ENCODE results near the gene UCK2.

Gene UCK2

GRCh38 chr1:165833358-165833757 is 5.9 kb downstream of the UCK2 start:
- DNase-seq (ENCODE audit: low read depth in 3 of 3, low spot score in 1 of 3): no peak

- DNase-seq (ENCODE audit: low read depth in 3 of 3, low spot score in 1 of 3): no peak
These were observed 6.8 kb downstream of the UCK2 start for GRCh38 chr1:165834229-165834628.

GRCh38 chr1:165834881-165835280 is 7.5 kb downstream of the UCK2 start:
- DNase-seq (ENCODE audit: low read depth in 3 of 3, low spot score in 1 of 3): no peak

- DNase-seq (ENCODE audit: low read depth in 3 of 3, low spot score in 1 of 3): no peak
These were observed 9.5 kb downstream of the UCK2 start for GRCh38 chr1:165836664-165837482.

- no peak for DNase-seq (ENCODE audit: low read depth in 3 of 3, low spot score in 1 of 3)
These were observed 10.5 kb downstream of the UCK2 start for GRCh38 chr1:165837838-165838364.

GRCh38 chr1:165840423-165840822 is 13.0 kb downstream of the UCK2 start:
- DNase-seq (ENCODE audit: low read depth in 3 of 3, low spot score in 1 of 3): no peak

- DNase-seq (ENCODE audit: low read depth in 3 of 3, low spot score in 1 of 3): no peak
These were observed 14.2 kb downstream of the UCK2 start for GRCh38 chr1:165841582-165842017.

GRCh38 chr1:165842023-165842670 is 14.7 kb downstream of the UCK2 start:
- no peak for DNase-seq (ENCODE audit: low read depth in 3 of 3, low spot score in 1 of 3)

GRCh38 chr1:165842671-165843129 is 15.3 kb downstream of the UCK2 start:
- no peak for DNase-seq (ENCODE audit: low read depth in 3 of 3, low spot score in 1 of 3)

- DNase-seq (ENCODE audit: low read depth in 3 of 3, low spot score in 1 of 3): no peak
These were observed 15.9 kb downstream of the UCK2 start for GRCh38 chr1:165843304-165843703.

- no peak for DNase-seq (ENCODE audit: low read depth in 3 of 3, low spot score in 1 of 3)
These were observed 16.8 kb downstream of the UCK2 start for GRCh38 chr1:165844114-165844798.

GRCh38 chr1:165844933-165845332 is 17.5 kb downstream of the UCK2 start:
- no peak for DNase-seq (ENCODE audit: low read depth in 3 of 3, low spot score in 1 of 3)

GRCh38 chr1:165845569-165845968 is 18.2 kb downstream of the UCK2 start:
- DNase-seq (ENCODE audit: low read depth in 3 of 3, low spot score in 1 of 3): no peak

- DNase-seq (ENCODE audit: low read depth in 3 of 3, low spot score in 1 of 3): no peak
These were observed 18.8 kb downstream of the UCK2 start for GRCh38 chr1:165845992-165846748.

- no peak for DNase-seq (ENCODE audit: low read depth in 3 of 3, low spot score in 1 of 3)
These were observed 20.1 kb downstream of the UCK2 start for GRCh38 chr1:165847486-165847885.

- no peak for DNase-seq (ENCODE audit: low read depth in 3 of 3, low spot score in 1 of 3)
These were observed 22.1 kb downstream of the UCK2 start for GRCh38 chr1:165849353-165850133.

GRCh38 chr1:165851034-165851658 is 23.7 kb downstream of the UCK2 start:
- no peak for DNase-seq (ENCODE audit: low read depth in 3 of 3, low spot score in 1 of 3)

- no peak for DNase-seq (ENCODE audit: low read depth in 3 of 3, low spot score in 1 of 3)
These were observed 25.5 kb downstream of the UCK2 start for GRCh38 chr1:165852871-165853270.

GRCh38 chr1:165853528-165854075 is 26.2 kb downstream of the UCK2 start:
- DNase-seq (ENCODE audit: low read depth in 3 of 3, low spot score in 1 of 3): no peak
